Measurements from ENCODE around the gene TDRD6. TPM values are rescaled to one million over a fixed set of nuclear protein-coding genes. Genes with fewer than 3 reads are reported as not detected.
"Not testable (repeated sequence)": the region's sequence is repeated elsewhere in the genome, so short reads cannot be mapped to it uniquely, and the experiment has no call there.

Gene TDRD6
- total RNA-seq, 2 experiments from 2014 or later = not detected

DNA sequence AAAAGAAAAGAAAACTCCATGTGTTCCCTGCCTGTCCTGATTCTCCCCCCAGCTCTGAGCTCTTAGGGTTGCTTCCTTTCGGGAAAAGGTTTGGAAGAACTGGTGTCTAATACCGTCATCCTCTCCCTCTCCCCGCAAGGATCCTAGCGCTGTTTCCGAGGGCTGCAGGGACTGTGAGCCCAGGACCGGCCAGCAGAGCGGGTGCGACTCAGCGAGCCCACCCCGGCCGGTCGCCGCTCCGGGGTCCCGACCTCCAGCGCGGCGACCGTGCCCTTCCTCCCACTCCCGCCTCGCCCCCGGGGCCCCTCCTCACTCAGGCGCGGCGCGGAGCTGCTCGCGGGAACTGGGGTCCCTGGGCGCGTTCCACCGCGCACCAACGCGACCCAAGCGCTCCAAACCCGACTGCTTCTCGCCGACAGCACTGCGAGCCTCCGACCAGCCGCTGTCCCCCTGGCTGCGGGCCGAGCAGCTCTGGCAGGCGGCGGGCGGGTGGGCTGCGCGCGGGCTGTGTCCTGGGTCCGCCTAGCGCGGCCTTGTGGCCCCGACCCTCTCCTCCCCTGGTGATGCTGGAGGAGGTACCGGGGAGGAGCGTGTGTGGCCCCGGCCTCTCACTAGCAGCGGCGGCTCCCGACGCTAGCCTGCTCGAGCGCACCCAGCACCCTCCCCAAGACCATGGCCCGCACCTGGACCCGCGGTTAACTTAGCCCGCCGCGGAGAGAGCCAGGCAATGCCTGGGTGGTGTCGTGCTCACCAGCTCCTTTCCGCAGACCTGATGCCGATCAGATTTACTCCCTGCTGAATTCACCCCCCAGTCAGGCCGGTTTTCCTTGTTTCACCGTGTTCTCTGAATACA, 47.4 kb downstream of the TDRD6 start, which contains the start of gene PLA2G7:
PLA2G7 (minus strand) TSS at position 509 of the 853 bp plus-strand sequence. CDS start 12,484 bp downstream, outside the sequence.
- CTCF ChIA-PET = no interaction called here
- H3K4me3 Mint-ChIP-seq = peak within 1 kb of the TSS; percentile 4
- DNase-seq = no peak
- no peak for ATAC-seq
- POLR2A ChIA-PET = no interaction called here
- peaks cover 51% of the 10 kb centered on the region for H3K27me3 Mint-ChIP-seq (ENCODE audit: low read depth)
- no peaks in the 10 kb centered on the region for H3K36me3 Mint-ChIP-seq (ENCODE audit: low read depth)
- H3K27ac Mint-ChIP-seq = no peak within 1 kb of the TSS
- H3K4me1 Mint-ChIP-seq (ENCODE audit: low read depth) = no peaks in the 10 kb centered on the region
- H3K9me3 Mint-ChIP-seq (ENCODE audit: insufficient read depth) = no peaks in the 10 kb centered on the region

GRCh38 chr6:46735720-46736031, 48.0 kb downstream of the TDRD6 start:
- Mint-ChIP-seq H3K9me3 (ENCODE audit: insufficient read depth) (no peaks in the 10 kb centered on the region), H3K27ac (no peak overlapping the region), H3K4me1 (ENCODE audit: low read depth) (no peaks in the 10 kb centered on the region), H3K4me3 (no peak overlapping the region), H3K27me3 (ENCODE audit: low read depth) (peaks cover 51% of the 10 kb centered on the region), H3K36me3 (ENCODE audit: low read depth) (no peaks in the 10 kb centered on the region)
- POLR2A ChIA-PET = no interaction called here
- ATAC-seq (no peak), DNase-seq (no peak)
- CTCF ChIA-PET = no interaction called here

DNA sequence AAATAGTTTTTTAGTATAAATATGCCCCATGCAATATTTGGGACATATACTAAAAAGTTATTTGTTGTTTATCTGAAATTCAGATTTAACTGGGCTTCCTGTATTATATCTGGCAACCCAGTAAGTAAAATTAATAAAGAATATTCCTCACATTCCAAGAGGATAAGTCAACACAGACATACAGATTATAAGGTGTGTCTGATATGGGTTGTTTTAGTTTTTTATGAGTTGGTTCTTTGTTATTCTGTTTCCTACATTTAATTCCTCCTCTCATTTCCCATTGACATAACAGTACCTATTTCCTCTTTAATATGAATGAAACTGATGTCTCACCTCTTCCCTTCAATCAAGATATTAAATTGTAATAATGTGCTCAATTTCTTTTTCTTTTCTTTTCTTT, 49.2 kb downstream of the TDRD6 start:
- peaks cover 46% of the 10 kb centered on the region for H3K27me3 Mint-ChIP-seq (ENCODE audit: low read depth)
- no peaks in the 10 kb centered on the region for H3K36me3 Mint-ChIP-seq (ENCODE audit: low read depth)
- no peak overlapping the region for H3K27ac Mint-ChIP-seq
- no peak overlapping the region for H3K4me3 Mint-ChIP-seq
- no peak for ATAC-seq
- POLR2A ChIA-PET = no interaction called here
- no peaks in the 10 kb centered on the region for H3K9me3 Mint-ChIP-seq (ENCODE audit: insufficient read depth)
- no peak for DNase-seq
- CTCF ChIA-PET = no interaction called here
- no peaks in the 10 kb centered on the region for H3K4me1 Mint-ChIP-seq (ENCODE audit: low read depth)

- ChIA-PET CTCF (no interaction called here), POLR2A (no interaction called here)
- Mint-ChIP-seq H3K27ac (no peak overlapping the region), H3K4me1 (ENCODE audit: low read depth) (no peaks in the 10 kb centered on the region), H3K36me3 (ENCODE audit: low read depth) (no peaks in the 10 kb centered on the region), H3K27me3 (ENCODE audit: low read depth) (peaks cover 16% of the 10 kb centered on the region), H3K4me3 (no peak overlapping the region), H3K9me3 (ENCODE audit: insufficient read depth) (no peaks in the 10 kb centered on the region)
- DNase-seq = no peak
- no peak for ATAC-seq
These were observed 53.8 kb downstream of the TDRD6 start for GRCh38 chr6:46741482-46741881.

DNA sequence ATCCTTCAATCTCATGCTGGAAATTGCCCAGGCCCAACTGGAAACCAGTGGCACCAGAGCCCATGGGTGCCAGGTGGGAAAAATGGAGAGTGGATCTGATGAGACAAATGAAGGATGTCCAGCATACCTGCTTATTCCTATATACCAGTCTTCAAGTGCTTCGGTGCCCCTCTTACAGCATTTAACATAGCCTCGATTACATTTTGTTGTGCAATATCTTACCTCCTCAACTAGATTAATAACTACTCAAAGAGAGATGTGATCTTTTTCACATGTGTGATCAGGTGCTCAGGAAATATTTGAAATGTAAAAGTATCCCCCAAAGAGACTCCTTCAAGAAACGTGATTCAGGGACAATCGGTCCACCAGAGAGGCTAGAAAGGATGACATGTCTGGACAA, 54.2 kb downstream of the TDRD6 start:
- ChIA-PET CTCF (no interaction called here), POLR2A (no interaction called here)
- no peaks in the 10 kb centered on the region for H3K36me3 Mint-ChIP-seq (ENCODE audit: low read depth)
- H3K27ac Mint-ChIP-seq = no peak overlapping the region
- no peaks in the 10 kb centered on the region for H3K4me1 Mint-ChIP-seq (ENCODE audit: low read depth)
- no peak for ATAC-seq
- DNase-seq = no peak
- peaks cover 13% of the 10 kb centered on the region for H3K27me3 Mint-ChIP-seq (ENCODE audit: low read depth)
- no peak overlapping the region for H3K4me3 Mint-ChIP-seq
- no peaks in the 10 kb centered on the region for H3K9me3 Mint-ChIP-seq (ENCODE audit: insufficient read depth)

DNA sequence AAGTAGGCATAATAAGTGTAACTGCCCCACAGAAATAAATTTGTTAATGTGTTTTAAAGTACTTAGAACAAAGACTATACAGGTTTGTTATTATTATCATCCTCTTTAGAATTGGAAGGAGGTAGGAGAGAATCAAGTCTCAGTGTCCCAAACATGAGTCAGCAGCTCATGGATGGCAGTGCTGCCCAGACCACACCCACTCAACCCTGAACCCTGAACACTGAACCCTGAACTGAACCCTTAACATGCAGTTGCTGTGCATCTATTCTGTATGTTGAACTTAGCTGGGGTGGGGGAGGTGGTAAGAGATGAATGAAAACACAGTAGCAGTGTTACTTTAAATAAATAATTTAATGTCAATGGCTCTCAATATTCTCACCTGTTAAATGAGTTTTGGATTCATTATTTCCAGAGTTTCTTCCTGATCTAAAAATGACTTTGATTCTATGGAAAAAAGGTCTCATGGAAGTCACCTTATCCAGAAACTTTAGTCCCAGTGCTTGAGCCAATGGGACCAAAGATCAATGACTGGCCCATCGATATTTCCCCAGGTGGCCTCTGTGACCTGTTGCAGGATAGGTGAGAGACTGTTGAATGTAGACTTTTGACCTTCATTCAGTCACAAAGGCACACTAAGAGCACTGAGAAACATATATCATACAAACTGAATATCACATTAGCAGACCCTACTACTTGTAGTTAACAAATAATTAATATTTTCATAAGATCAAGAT, 55.9 kb downstream of the TDRD6 start:
- ChIA-PET CTCF (no interaction called here), POLR2A (no interaction called here)
- Mint-ChIP-seq H3K27ac (no peak overlapping the region), H3K9me3 (ENCODE audit: insufficient read depth) (no peaks in the 10 kb centered on the region), H3K4me1 (ENCODE audit: low read depth) (no peaks in the 10 kb centered on the region), H3K27me3 (ENCODE audit: low read depth) (peaks cover 7% of the 10 kb centered on the region), H3K4me3 (no peak overlapping the region), H3K36me3 (ENCODE audit: low read depth) (no peaks in the 10 kb centered on the region)
- DNase-seq (no peak), ATAC-seq (no peak)

DNA sequence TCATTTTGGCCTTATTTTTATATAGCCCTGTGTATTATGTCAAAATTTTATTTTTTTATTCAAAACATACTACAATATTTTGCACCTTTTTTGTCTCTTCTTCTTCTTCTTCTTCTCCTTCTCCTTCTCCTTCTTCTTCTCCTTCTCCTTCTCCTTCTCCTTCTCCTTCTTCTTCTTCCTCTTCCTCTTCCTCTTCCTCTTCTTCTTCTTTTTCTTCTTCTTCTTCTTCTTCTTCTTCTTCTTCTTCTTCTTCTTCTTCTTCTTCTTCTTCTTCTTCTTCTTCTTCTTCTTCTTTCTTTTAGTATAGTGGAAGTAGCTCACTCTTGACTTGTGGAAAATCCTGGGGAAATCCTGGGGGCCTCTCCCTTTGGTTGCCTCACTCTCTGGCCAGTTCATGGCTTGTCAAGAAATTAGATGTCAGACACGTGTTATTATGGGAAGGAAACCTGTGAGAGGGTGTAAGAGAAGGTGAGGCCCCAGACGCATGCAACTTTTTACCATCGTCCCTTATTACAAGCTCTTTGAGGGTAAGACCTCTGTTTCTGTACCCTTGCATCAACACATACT, 56.6 kb downstream of the TDRD6 start:
- H3K4me3 Mint-ChIP-seq; POLR2A ChIA-PET; H3K4me1 Mint-ChIP-seq (ENCODE audit: low read depth); ATAC-seq; DNase-seq; CTCF ChIA-PET; H3K27me3 Mint-ChIP-seq (ENCODE audit: low read depth); H3K9me3 Mint-ChIP-seq (ENCODE audit: insufficient read depth); H3K36me3 Mint-ChIP-seq (ENCODE audit: low read depth); H3K27ac Mint-ChIP-seq: not testable (repeated sequence)

- no peak for DNase-seq
- Mint-ChIP-seq H3K4me3 (no peak overlapping the region), H3K9me3 (ENCODE audit: insufficient read depth) (no peaks in the 10 kb centered on the region), H3K4me1 (ENCODE audit: low read depth) (no peaks in the 10 kb centered on the region), H3K36me3 (ENCODE audit: low read depth) (no peaks in the 10 kb centered on the region), H3K27me3 (ENCODE audit: low read depth) (peaks cover 7% of the 10 kb centered on the region), H3K27ac (no peak overlapping the region)
- no peak for ATAC-seq
- CTCF ChIA-PET = no interaction called here
- POLR2A ChIA-PET = no interaction called here
These were observed 58.3 kb downstream of the TDRD6 start for GRCh38 chr6:46745973-46746372.

DNA sequence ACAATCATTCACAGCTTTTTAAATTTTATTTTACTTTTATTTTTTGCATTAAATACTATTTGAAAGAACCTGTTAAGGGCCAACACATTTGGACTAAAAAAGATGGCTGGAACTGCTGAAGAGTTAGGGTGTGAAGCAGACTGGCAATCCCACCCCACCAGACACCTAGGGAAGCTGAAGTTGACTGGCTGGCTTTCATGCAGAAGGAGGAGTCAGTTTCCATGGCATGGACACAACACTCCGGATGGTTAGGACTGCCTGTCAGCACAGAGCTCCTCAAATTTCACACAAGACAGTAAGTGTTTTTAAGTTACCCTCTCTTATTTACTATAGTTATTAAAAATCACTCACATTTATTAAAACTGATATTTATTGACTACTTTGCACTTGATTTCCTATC, 59.0 kb downstream of the TDRD6 start, which contains the start of gene ANKRD66:
ANKRD66 (plus strand) TSS at position 238 of the 400 bp plus-strand sequence. CDS start 5,016 bp downstream, outside the sequence.
- H3K4me1 Mint-ChIP-seq (ENCODE audit: low read depth) = no peaks in the 10 kb centered on the region
- H3K9me3 Mint-ChIP-seq (ENCODE audit: insufficient read depth) = no peaks in the 10 kb centered on the region
- POLR2A ChIA-PET = no interaction called here
- CTCF ChIA-PET = no interaction called here
- ATAC-seq (no peak), DNase-seq (no peak)
- no peak within 1 kb of the TSS for H3K4me3 Mint-ChIP-seq
- H3K27ac Mint-ChIP-seq = no peak within 1 kb of the TSS
- peaks cover 7% of the 10 kb centered on the region for H3K27me3 Mint-ChIP-seq (ENCODE audit: low read depth)
- no peaks in the 10 kb centered on the region for H3K36me3 Mint-ChIP-seq (ENCODE audit: low read depth)

DNA sequence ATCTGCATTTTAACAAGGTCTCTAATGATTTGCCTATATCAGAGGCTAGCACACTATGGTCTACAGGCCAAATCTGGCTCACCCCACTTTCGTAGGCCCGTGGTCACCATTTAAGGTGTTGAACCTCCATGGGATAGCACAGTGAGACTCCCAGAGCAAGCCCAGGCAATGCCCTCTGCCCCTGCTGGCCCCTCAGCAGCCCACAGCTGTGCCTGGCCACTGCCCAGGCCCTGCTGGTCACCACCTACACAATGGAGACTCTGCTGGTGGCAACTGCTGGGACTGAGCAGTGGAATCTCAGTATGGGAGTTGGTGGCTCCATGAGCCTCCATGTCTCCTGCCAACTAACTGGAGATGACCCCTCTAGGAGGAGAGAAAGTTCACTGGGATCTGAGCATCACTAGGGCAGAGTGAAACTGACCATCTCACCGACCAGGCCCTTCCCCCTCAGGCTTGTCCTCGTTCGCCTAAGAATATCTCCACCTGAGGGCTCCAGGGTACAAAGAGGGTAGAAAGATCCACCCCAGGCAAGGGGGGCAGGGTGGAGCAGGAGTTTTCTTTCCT, 61.3 kb downstream of the TDRD6 start:
- CTCF ChIA-PET = no interaction called here
- ATAC-seq (no peak), DNase-seq (no peak)
- Mint-ChIP-seq H3K27me3 (ENCODE audit: low read depth) (peaks cover 7% of the 10 kb centered on the region), H3K4me1 (ENCODE audit: low read depth) (no peaks in the 10 kb centered on the region), H3K9me3 (ENCODE audit: insufficient read depth) (no peaks in the 10 kb centered on the region), H3K4me3 (no peak overlapping the region), H3K27ac (no peak overlapping the region), H3K36me3 (ENCODE audit: low read depth) (no peaks in the 10 kb centered on the region)
- POLR2A ChIA-PET = no interaction called here

DNA sequence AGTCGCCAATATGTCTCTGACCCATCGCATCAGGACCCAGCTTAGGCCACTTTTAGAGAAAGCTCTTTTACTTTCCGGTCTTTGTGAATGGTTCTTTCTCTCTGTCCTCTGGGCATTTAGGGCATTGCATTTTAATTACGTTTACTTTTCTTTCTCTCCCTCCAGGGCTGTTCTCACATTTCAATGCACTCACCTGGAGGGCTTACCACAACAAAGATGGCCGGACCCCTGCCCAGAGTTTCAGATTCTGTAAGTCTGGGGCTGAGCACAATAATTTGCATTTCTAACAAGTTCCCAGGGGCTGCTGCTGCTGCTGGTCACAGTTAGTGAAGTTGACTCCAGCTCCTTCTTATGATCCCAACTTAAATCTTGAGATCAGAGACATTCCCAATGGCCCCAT, 62.0 kb downstream of the TDRD6 start:
- DNase-seq = no peak
- peaks cover 7% of the 10 kb centered on the region for H3K27me3 Mint-ChIP-seq (ENCODE audit: low read depth)
- CTCF ChIA-PET = no interaction called here
- no peaks in the 10 kb centered on the region for H3K4me1 Mint-ChIP-seq (ENCODE audit: low read depth)
- no peak for ATAC-seq
- POLR2A ChIA-PET = no interaction called here
- H3K27ac Mint-ChIP-seq = no peak overlapping the region
- no peak overlapping the region for H3K4me3 Mint-ChIP-seq
- no peaks in the 10 kb centered on the region for H3K9me3 Mint-ChIP-seq (ENCODE audit: insufficient read depth)
- H3K36me3 Mint-ChIP-seq (ENCODE audit: low read depth) = no peaks in the 10 kb centered on the region

DNA sequence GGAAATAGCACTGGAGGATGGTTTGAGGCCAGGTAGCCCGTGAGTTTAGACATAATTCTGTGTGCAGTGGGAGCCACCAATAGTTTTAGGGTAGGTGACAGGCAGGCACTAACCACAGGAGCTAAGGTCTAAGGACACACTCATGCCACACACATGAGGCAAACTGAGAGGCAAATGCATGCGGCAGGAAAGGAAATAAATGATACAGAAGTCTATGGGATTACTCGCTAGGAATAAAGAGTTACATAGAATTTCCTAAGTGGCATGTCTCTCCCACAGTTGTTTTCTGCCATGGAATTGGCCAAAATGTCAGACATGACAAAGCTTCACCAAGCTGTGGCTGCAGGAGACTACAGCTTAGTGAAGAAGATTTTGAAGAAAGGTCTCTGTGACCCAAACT, 64.0 kb downstream of the TDRD6 start:
- Mint-ChIP-seq H3K27me3 (ENCODE audit: low read depth) (no peaks in the 10 kb centered on the region), H3K9me3 (ENCODE audit: insufficient read depth) (no peaks in the 10 kb centered on the region), H3K36me3 (ENCODE audit: low read depth) (no peaks in the 10 kb centered on the region), H3K4me3 (no peak overlapping the region), H3K4me1 (ENCODE audit: low read depth) (no peaks in the 10 kb centered on the region), H3K27ac (no peak overlapping the region)
- DNase-seq (no peak), ATAC-seq (no peak)
- POLR2A ChIA-PET = no interaction called here
- CTCF ChIA-PET = no interaction called here

All from activated CD8-positive, alpha-beta T cell treated with anti-CD3 and anti-CD28 coated beads, Interleukin-2, amount 10 ng/mL, durations not matched to agents 7 days and 5 days (primary cell).